Epidermal melanocyte (primary cell): ENCODE data around the gene SLC35F4.

Experiments
- DNase-seq: peaks from one replicate; pipeline ENCODE4 v3.0.0; 2011; ENCODE audit warnings: low spot score; ENCODE audit not compliant: insufficient read length

SLC35F4 gene

GRCh38 chr14:57547131-57547530 lies 318.8 kb downstream of the SLC35F4 start:
- no peak for DNase-seq

- no peak for DNase-seq
Observed at GRCh38 chr14:57533214-57533613, 332.7 kb downstream of the SLC35F4 start.

- DNase-seq, result no peak
Observed at GRCh38 chr14:57530571-57530970, 335.3 kb downstream of the SLC35F4 start.

GRCh38 chr14:57526942-57527341 lies 338.9 kb downstream of the SLC35F4 start:
- DNase-seq, result no peak

GRCh38 chr14:57519043-57519442 lies 346.8 kb downstream of the SLC35F4 start:
- no peak for DNase-seq
